Astrocyte (in vitro differentiated cells and primary cell): ENCODE data around the gene SRSF5.

ENCODE experiments used
- EZH2 ChIP-seq: IDR thresholded peaks from 2 replicates; pipeline ENCODE4 v1.6.1; 2012; ENCODE audit warnings: mild to moderate bottlenecking, low read length, inconsistent platforms; ENCODE audit not compliant: insufficient read depth
- TF ChIP-seq, protein P1 (sequence below): IDR thresholded peaks from 2 replicates; pipeline ENCODE4 v1.5.1; 2011; ENCODE audit warnings: low read depth, mild to moderate bottlenecking, inconsistent platforms, low read length, moderate library complexity; ENCODE audit not compliant: insufficient read depth

DNA sequence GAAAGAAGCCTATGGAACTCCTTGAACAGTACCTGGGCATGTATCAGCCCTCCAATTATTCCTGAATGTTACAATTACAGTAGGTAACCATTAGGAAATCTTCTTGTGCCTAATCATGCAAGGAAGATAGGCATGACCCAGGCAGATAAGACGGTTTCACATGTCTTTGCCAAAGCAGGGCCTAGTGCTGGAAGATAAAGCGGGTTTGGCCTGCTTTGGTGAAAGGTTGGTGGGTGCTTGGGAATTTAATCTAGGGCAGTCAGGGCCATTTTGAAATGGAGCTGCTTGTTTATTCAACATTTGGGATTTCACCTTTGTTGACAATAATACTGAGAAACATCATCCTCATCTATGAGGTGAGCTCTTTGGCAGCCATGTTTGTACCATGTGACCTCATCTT lies 12.5 kb upstream of the SRSF5 start:
- no peak for TF ChIP-seq EZH2
- TF ChIP-seq, protein P1, sequence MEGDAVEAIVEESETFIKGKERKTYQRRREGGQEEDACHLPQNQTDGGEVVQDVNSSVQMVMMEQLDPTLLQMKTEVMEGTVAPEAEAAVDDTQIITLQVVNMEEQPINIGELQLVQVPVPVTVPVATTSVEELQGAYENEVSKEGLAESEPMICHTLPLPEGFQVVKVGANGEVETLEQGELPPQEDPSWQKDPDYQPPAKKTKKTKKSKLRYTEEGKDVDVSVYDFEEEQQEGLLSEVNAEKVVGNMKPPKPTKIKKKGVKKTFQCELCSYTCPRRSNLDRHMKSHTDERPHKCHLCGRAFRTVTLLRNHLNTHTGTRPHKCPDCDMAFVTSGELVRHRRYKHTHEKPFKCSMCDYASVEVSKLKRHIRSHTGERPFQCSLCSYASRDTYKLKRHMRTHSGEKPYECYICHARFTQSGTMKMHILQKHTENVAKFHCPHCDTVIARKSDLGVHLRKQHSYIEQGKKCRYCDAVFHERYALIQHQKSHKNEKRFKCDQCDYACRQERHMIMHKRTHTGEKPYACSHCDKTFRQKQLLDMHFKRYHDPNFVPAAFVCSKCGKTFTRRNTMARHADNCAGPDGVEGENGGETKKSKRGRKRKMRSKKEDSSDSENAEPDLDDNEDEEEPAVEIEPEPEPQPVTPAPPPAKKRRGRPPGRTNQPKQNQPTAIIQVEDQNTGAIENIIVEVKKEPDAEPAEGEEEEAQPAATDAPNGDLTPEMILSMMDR: no peak
